ENCODE results near the gene LHFPL3. TPM values are rescaled to one million over a fixed set of nuclear protein-coding genes. Genes with fewer than 3 reads are reported as not detected.
"Not testable (repeated sequence)": the region's sequence is repeated elsewhere in the genome, so short reads cannot be mapped to it uniquely, and the experiment has no call there.

The LHFPL3 gene
- total and polyA plus RNA-seq, 5 donors from 2014 or later: not detected

- no peaks in the 10 kb centered on the region for H3K27me3 ChIP-seq (ENCODE audit: control insufficient read depth, insufficient read depth, low read length)
- no peaks in the 10 kb centered on the region for H3K4me1 ChIP-seq (ENCODE audit: control insufficient read depth, insufficient read depth, low read length, poor library complexity, severe bottlenecking)
- H3K9me3 ChIP-seq (ENCODE audit: control insufficient read depth in 2 of 2, low read length in 2 of 2): no peaks in the 10 kb centered on the region
- no peaks in the 10 kb centered on the region for H3K36me3 ChIP-seq (ENCODE audit: control insufficient read depth, insufficient read depth, low read length)
- H3K27me3 Mint-ChIP-seq: no peaks in the 10 kb centered on the region
- H3K27ac ChIP-seq (ENCODE audit: insufficient read depth, low read length, poor library complexity, severe bottlenecking): no peak overlapping the region
- peaks cover 0 to 13% (median 2%) of the 10 kb centered on the region in 7 donors for H3K9me3 Mint-ChIP-seq
- H3K4me3 Mint-ChIP-seq: no peak overlapping the region
- H3K27ac Mint-ChIP-seq: no peak overlapping the region
- H3K36me3 Mint-ChIP-seq: no peaks in the 10 kb centered on the region
- DNase-seq (no peak), ATAC-seq (ENCODE audit: low read depth in 2 of 2) (no peak)
- no peaks in the 10 kb centered on the region for H3K4me1 Mint-ChIP-seq
- no peak overlapping the region for H3K4me3 ChIP-seq (ENCODE audit: low read depth, low read length)
These were observed 367.2 kb downstream of the LHFPL3 start for GRCh38 chr7:104695563-104695962.

DNA sequence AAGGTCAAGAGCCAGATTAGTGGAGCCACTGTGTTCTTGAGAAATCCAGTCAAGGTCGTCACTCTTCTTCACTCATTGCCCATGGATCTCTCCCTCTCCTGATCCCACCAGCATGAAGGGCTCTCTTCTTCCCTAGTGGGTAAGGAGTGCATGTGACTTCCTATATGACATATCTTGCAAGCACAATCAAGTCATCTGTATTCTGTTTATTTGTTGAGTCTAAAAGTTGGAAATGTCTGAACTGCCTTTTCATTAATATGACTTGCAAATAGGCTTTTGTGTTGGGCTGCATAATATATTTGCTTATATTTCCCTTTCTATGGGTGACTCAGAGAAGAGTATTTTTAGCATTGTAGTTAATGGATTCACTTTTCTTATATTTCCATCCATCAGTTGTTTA lies 371.9 kb downstream of the LHFPL3 start:
- Mint-ChIP-seq H3K27me3 (no peaks in the 10 kb centered on the region), H3K4me3 (no peak overlapping the region), H3K36me3 (no peaks in the 10 kb centered on the region), H3K4me1 (no peaks in the 10 kb centered on the region), H3K27ac (no peak overlapping the region), H3K9me3 (peaks cover 0 to 6% (median 2%) of the 10 kb centered on the region in 7 donors)
- H3K36me3 ChIP-seq (ENCODE audit: control insufficient read depth, insufficient read depth, low read length): no peaks in the 10 kb centered on the region
- no peaks in the 10 kb centered on the region for H3K4me1 ChIP-seq (ENCODE audit: control insufficient read depth, insufficient read depth, low read length, poor library complexity, severe bottlenecking)
- H3K27ac ChIP-seq (ENCODE audit: insufficient read depth, low read length, poor library complexity, severe bottlenecking): no peak overlapping the region
- H3K9me3 ChIP-seq (ENCODE audit: control insufficient read depth in 2 of 2, low read length in 2 of 2): no peaks in the 10 kb centered on the region
- H3K4me3 ChIP-seq (ENCODE audit: low read depth, low read length): no peak overlapping the region
- DNase-seq (no peak), ATAC-seq (ENCODE audit: low read depth in 2 of 2) (no peak)
- no peaks in the 10 kb centered on the region for H3K27me3 ChIP-seq (ENCODE audit: control insufficient read depth, insufficient read depth, low read length)

DNA sequence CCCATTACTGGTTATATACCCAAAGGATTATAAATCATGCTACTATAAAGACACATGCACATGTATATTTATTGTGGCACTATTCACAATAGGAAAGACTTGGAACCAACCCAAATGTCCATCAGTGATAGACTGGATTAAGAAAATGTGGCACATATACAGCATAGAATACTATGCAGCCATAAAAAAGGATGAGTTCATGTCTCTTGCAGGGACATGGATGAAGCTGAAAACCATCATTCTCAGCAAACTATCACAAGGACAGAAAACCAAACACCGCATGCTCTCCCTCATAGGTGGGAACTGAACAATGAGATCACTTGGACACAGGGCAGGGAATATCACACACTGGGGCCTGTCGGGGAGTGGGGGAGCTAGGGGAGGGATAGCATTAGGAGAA lies 392.6 kb downstream of the LHFPL3 start:
- not testable (repeated sequence) for H3K36me3 Mint-ChIP-seq; ATAC-seq (ENCODE audit: low read depth in 2 of 2); H3K27me3 Mint-ChIP-seq; H3K4me1 Mint-ChIP-seq; H3K4me1 ChIP-seq (ENCODE audit: control insufficient read depth, insufficient read depth, low read length, poor library complexity, severe bottlenecking); H3K4me3 Mint-ChIP-seq; H3K27ac Mint-ChIP-seq; H3K9me3 Mint-ChIP-seq; H3K4me3 ChIP-seq (ENCODE audit: low read depth, low read length); DNase-seq; H3K27me3 ChIP-seq (ENCODE audit: control insufficient read depth, insufficient read depth, low read length); H3K27ac ChIP-seq (ENCODE audit: insufficient read depth, low read length, poor library complexity, severe bottlenecking); H3K36me3 ChIP-seq (ENCODE audit: control insufficient read depth, insufficient read depth, low read length); H3K9me3 ChIP-seq (ENCODE audit: control insufficient read depth in 2 of 2, low read length in 2 of 2)

DNA sequence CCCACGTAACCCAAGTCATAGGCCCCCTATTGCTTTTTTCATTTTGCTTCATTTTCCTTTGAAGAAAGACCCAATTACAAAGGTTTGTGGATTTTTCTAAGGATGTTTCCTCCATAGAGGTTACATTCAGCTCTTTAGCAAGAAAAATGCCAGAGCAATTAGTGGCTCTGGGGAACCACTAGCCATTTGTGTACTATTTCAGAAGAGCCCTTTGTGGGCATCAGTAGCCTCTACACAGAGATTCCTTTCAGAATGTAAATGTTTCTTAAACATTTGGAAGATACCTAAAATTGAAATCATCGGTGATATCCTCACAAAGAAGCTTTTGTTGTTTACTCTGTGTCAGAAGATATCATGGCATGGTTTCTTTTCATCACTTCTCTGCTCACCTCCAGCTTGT lies 394.6 kb downstream of the LHFPL3 start:
- Mint-ChIP-seq H3K27me3 (peaks cover 4% of the 10 kb centered on the region), H3K27ac (no peak overlapping the region), H3K4me1 (no peaks in the 10 kb centered on the region), H3K4me3 (no peak overlapping the region), H3K36me3 (no peaks in the 10 kb centered on the region), H3K9me3 (peaks cover 0 to 3% (median 0%) of the 10 kb centered on the region in 7 donors)
- Histone ChIP-seq H3K27me3 (ENCODE audit: control insufficient read depth, insufficient read depth, low read length) (no peaks in the 10 kb centered on the region), H3K27ac (ENCODE audit: insufficient read depth, low read length, poor library complexity, severe bottlenecking) (no peak overlapping the region), H3K4me3 (ENCODE audit: low read depth, low read length) (no peak overlapping the region), H3K4me1 (ENCODE audit: control insufficient read depth, insufficient read depth, low read length, poor library complexity, severe bottlenecking) (no peaks in the 10 kb centered on the region), H3K36me3 (ENCODE audit: control insufficient read depth, insufficient read depth, low read length) (no peaks in the 10 kb centered on the region), H3K9me3 (ENCODE audit: control insufficient read depth in 2 of 2, low read length in 2 of 2) (no peaks in the 10 kb centered on the region)
- no peak for DNase-seq
- ATAC-seq (ENCODE audit: low read depth in 2 of 2): no peak

DNA sequence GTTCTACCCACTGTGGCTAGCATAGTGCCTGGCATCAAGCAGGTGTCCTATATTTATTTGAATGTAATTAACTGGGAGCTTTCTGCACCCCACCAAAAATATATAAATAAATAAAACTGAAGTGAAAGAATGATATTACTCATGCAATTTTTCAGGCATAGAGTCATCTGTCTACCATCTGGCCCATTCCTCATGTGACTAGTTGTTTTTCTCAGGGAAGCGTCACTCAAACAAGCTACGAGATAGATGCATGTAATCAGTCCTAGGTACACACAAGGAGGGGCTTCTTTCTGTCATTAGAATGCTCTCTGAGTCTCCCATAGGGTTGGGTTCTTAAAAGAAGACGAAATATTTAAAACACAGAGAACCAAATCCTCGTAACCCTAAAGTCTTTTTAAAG lies 430.1 kb downstream of the LHFPL3 start:
- Mint-ChIP-seq H3K4me3 (no peak overlapping the region), H3K4me1 (no peaks in the 10 kb centered on the region)
- H3K27me3 ChIP-seq (ENCODE audit: control insufficient read depth, insufficient read depth, low read length): no peaks in the 10 kb centered on the region

GRCh38 chr7:104761892-104762291 lies 433.5 kb downstream of the LHFPL3 start:
- H3K27ac Mint-ChIP-seq: no peak overlapping the region
- no peak overlapping the region for H3K27ac ChIP-seq (ENCODE audit: insufficient read depth, low read length, poor library complexity, severe bottlenecking)
- no peaks in the 10 kb centered on the region for H3K27me3 Mint-ChIP-seq
- ATAC-seq (ENCODE audit: low read depth in 2 of 2) (no peak), DNase-seq (no peak)
- no peak overlapping the region for H3K4me3 ChIP-seq (ENCODE audit: low read depth, low read length)
- no peak overlapping the region for H3K4me3 Mint-ChIP-seq
- no peaks in the 10 kb centered on the region for H3K4me1 ChIP-seq (ENCODE audit: control insufficient read depth, insufficient read depth, low read length, poor library complexity, severe bottlenecking)
- no peaks in the 10 kb centered on the region for H3K9me3 ChIP-seq (ENCODE audit: control insufficient read depth in 2 of 2, low read length in 2 of 2)
- no peaks in the 10 kb centered on the region for H3K27me3 ChIP-seq (ENCODE audit: control insufficient read depth, insufficient read depth, low read length)
- H3K9me3 Mint-ChIP-seq: peaks cover 0 to 5% (median 0%) of the 10 kb centered on the region in 7 donors
- H3K36me3 ChIP-seq (ENCODE audit: control insufficient read depth, insufficient read depth, low read length): no peaks in the 10 kb centered on the region
- H3K36me3 Mint-ChIP-seq: no peaks in the 10 kb centered on the region
- H3K4me1 Mint-ChIP-seq: no peaks in the 10 kb centered on the region

More for the DNA sequence above, 430.1 kb downstream of the LHFPL3 start:
- Histone ChIP-seq H3K27ac (ENCODE audit: insufficient read depth, low read length, poor library complexity, severe bottlenecking) (no peak overlapping the region), H3K4me1 (ENCODE audit: control insufficient read depth, insufficient read depth, low read length, poor library complexity, severe bottlenecking) (no peaks in the 10 kb centered on the region), H3K4me3 (ENCODE audit: low read depth, low read length) (no peak overlapping the region), H3K9me3 (ENCODE audit: control insufficient read depth in 2 of 2, low read length in 2 of 2) (peaks cover 0 to 2% of the 10 kb centered on the region in 2 experiments), H3K36me3 (ENCODE audit: control insufficient read depth, insufficient read depth, low read length) (no peaks in the 10 kb centered on the region)
- H3K27ac Mint-ChIP-seq: peak overlapping the region in 1 of 3 donors; percentile 2
- H3K27me3 Mint-ChIP-seq: no peaks in the 10 kb centered on the region
- peaks cover 0 to 11% (median 2%) of the 10 kb centered on the region in 7 donors for H3K9me3 Mint-ChIP-seq
- H3K36me3 Mint-ChIP-seq: no peaks in the 10 kb centered on the region
- DNase-seq (no peak), ATAC-seq (ENCODE audit: low read depth in 2 of 2) (no peak)

GRCh38 chr7:104767113-104767512 lies 438.7 kb downstream of the LHFPL3 start:
- no peak for DNase-seq
- Mint-ChIP-seq H3K9me3 (peaks cover 0 to 1% (median 0%) of the 10 kb centered on the region in 7 donors), H3K4me3 (no peak overlapping the region), H3K4me1 (peaks cover 0 to 2% (median 0%) of the 10 kb centered on the region in 4 donors), H3K36me3 (no peaks in the 10 kb centered on the region), H3K27me3 (no peaks in the 10 kb centered on the region), H3K27ac (no peak overlapping the region)
- Histone ChIP-seq H3K27ac (ENCODE audit: insufficient read depth, low read length, poor library complexity, severe bottlenecking) (no peak overlapping the region), H3K4me1 (ENCODE audit: control insufficient read depth, insufficient read depth, low read length, poor library complexity, severe bottlenecking) (no peaks in the 10 kb centered on the region), H3K36me3 (ENCODE audit: control insufficient read depth, insufficient read depth, low read length) (no peaks in the 10 kb centered on the region), H3K4me3 (ENCODE audit: low read depth, low read length) (no peak overlapping the region), H3K9me3 (ENCODE audit: control insufficient read depth in 2 of 2, low read length in 2 of 2) (no peaks in the 10 kb centered on the region), H3K27me3 (ENCODE audit: control insufficient read depth, insufficient read depth, low read length) (peaks cover 2% of the 10 kb centered on the region)
- ATAC-seq (ENCODE audit: low read depth in 2 of 2): no peak

GRCh38 chr7:104767826-104768536 lies 439.6 kb downstream of the LHFPL3 start:
- no peaks in the 10 kb centered on the region for H3K36me3 ChIP-seq (ENCODE audit: control insufficient read depth, insufficient read depth, low read length)
- Mint-ChIP-seq H3K27me3 (no peaks in the 10 kb centered on the region), H3K9me3 (no peaks in the 10 kb centered on the region), H3K36me3 (no peaks in the 10 kb centered on the region), H3K4me3 (no peak overlapping the region), H3K27ac (no peak overlapping the region), H3K4me1 (peaks cover 0 to 2% (median 0%) of the 10 kb centered on the region in 4 donors)
- H3K9me3 ChIP-seq (ENCODE audit: control insufficient read depth in 2 of 2, low read length in 2 of 2): no peaks in the 10 kb centered on the region
- H3K27me3 ChIP-seq (ENCODE audit: control insufficient read depth, insufficient read depth, low read length): peaks cover 2% of the 10 kb centered on the region
- H3K27ac ChIP-seq (ENCODE audit: insufficient read depth, low read length, poor library complexity, severe bottlenecking): no peak overlapping the region
- no peak overlapping the region for H3K4me3 ChIP-seq (ENCODE audit: low read depth, low read length)
- DNase-seq: no peak
- no peaks in the 10 kb centered on the region for H3K4me1 ChIP-seq (ENCODE audit: control insufficient read depth, insufficient read depth, low read length, poor library complexity, severe bottlenecking)
- no peak for ATAC-seq (ENCODE audit: low read depth in 2 of 2)

Data from CD4-positive, CD25-positive, alpha-beta regulatory T cell (primary cell).